Fibroblast of lung (primary cell): ENCODE data around the gene CDH10. TPM values are rescaled to one million over a fixed set of nuclear protein-coding genes. Genes with fewer than 3 reads are reported as not detected.

Experiments
- DNase-seq, 2 donors: peaks; one replicate each; pipeline versions ENCODE4 v3.0.0 to v3.0.0-alpha.2; 2010; ENCODE audit warnings: low read depth in 2 of 2
- H2AFZ ChIP-seq: 2 replicates; pipeline ENCODE4 v1.5.1; 2012; ENCODE audit warnings: low read length, control low read depth, inconsistent platforms
- H3K27ac ChIP-seq: 2 replicates; pipeline ENCODE4 v1.5.1; 2011; ENCODE audit warnings: low read length, control low read depth; ENCODE audit not compliant: insufficient read depth
- H3K27me3 ChIP-seq: 2 replicates; pipeline ENCODE4 v1.5.1; 2011; ENCODE audit warnings: mild to moderate bottlenecking, low read length; ENCODE audit not compliant: control insufficient read depth, insufficient read depth
- H3K36me3 ChIP-seq: 2 replicates; pipeline ENCODE4 v1.5.1; 2011; ENCODE audit warnings: low read length; ENCODE audit not compliant: control insufficient read depth, insufficient read depth
- H3K4me1 ChIP-seq: 2 replicates; pipeline ENCODE4 v1.5.1; 2011; ENCODE audit warnings: low read length; ENCODE audit not compliant: control insufficient read depth, insufficient read depth; ENCODE audit errors: extremely low read depth
- H3K4me2 ChIP-seq: 2 replicates; pipeline ENCODE4 v1.5.1; 2011; ENCODE audit warnings: low read length, control low read depth; ENCODE audit not compliant: insufficient read depth; ENCODE audit errors: extremely low read depth
- H3K4me3 ChIP-seq, 4 experiments: fragments of 200-600 bp in 1 of 4; sonication (generic) in 1 of 4; replicated peaks in 1 of 4; 2 replicates each; pipeline ENCODE4 v1.5.1; 2011 to 2016; ENCODE audit warnings: low read length in 4 of 4, low read depth in 3 of 4, mild to moderate bottlenecking in 3 of 4, control low read depth in 2 of 4, inconsistent platforms in 1 of 4, mixed read lengths in 1 of 4; ENCODE audit not compliant: insufficient read depth in 1 of 4; ENCODE audit errors: control extremely low read depth in 1 of 4
- H3K79me2 ChIP-seq: 2 replicates; pipeline ENCODE4 v1.5.1; 2012; ENCODE audit warnings: mild to moderate bottlenecking, low read length, inconsistent platforms; ENCODE audit not compliant: control insufficient read depth, insufficient read depth
- H3K9ac ChIP-seq: 2 replicates; pipeline ENCODE4 v1.5.1; 2011; ENCODE audit warnings: mild to moderate bottlenecking, low read length, control low read depth; ENCODE audit not compliant: insufficient read depth
- H3K9me3 ChIP-seq: 2 replicates; pipeline ENCODE4 v1.5.1; 2012; ENCODE audit warnings: low read depth, low read length; ENCODE audit not compliant: control insufficient read depth, insufficient read depth
- H4K20me1 ChIP-seq: 2 replicates; pipeline ENCODE4 v1.5.1; 2011; ENCODE audit warnings: low read length; ENCODE audit not compliant: control insufficient read depth, insufficient read depth; ENCODE audit errors: extremely low read depth
- CTCF ChIP-seq, 2 donors: IDR thresholded peaks in 1 of 2; conservative IDR thresholded peaks in 1 of 2; 1 replicate in 1 of 2; 2 replicates in 1 of 2; pipeline ENCODE4 v1.5.1; 2011 to 2012; ENCODE audit warnings: low read length in 2 of 2, control low read depth in 1 of 2, inconsistent platforms in 1 of 2, low read depth in 1 of 2, mild to moderate bottlenecking in 1 of 2
- EZH2 ChIP-seq: IDR thresholded peaks from 2 replicates; pipeline ENCODE4 v1.5.1; 2012; ENCODE audit warnings: low read length, control low read depth, mild to moderate bottlenecking; ENCODE audit errors: missing control alignments
- polyA plus RNA-seq, 2 donors: library from polyadenylated mRNA; depleted of rRNA in 1 of 2; stranded (reverse) in 1 of 2; unstranded in 1 of 2; fragments of >200 nt; gene quantifications; 2 replicates each; pipeline ENCODE4 v1.2.1, GENCODE V29; 2011 to 2012; ENCODE audit warnings: missing spikeins in 1 of 2
- total RNA-seq: library from RNA; depleted of rRNA; stranded (reverse); fragments of >200 nt; gene quantifications from 2 replicates; pipeline ENCODE4 v1.2.1, GENCODE V29; 2014

The CDH10 gene
- total and polyA plus RNA-seq, 2 donors (not counting 1 experiment from before 2014, with no cell fraction given), result 0.09 to 0.17 TPM

- Histone ChIP-seq H3K36me3 (no peaks in the 10 kb centered on the region), H3K27ac (no peak overlapping the region), H4K20me1 (no peaks in the 10 kb centered on the region), H3K4me1 (no peaks in the 10 kb centered on the region), H3K27me3 (no peaks in the 10 kb centered on the region), H3K79me2 (no peaks in the 10 kb centered on the region), H2AFZ (no peak overlapping the region), H3K9ac (no peak overlapping the region), H3K4me3 (no peak overlapping the region), H3K9me3 (no peaks in the 10 kb centered on the region), H3K4me2 (no peak overlapping the region)
- TF ChIP-seq EZH2 (no peak), CTCF (conservative IDR thresholded peaks at IDR 0.05 in 1 of 2, IDR thresholded peaks at IDR 0.05 in 1 of 2; ENCODE audit: low read depth in 1 of 2, low read length in 2 of 2) (no peak)
- DNase-seq, result no peak
Measured at GRCh38 chr5:24505258-24505657, 139.5 kb downstream of the CDH10 start.

- no peak for DNase-seq
- Histone ChIP-seq H3K4me2 (no peak overlapping the region), H4K20me1 (no peaks in the 10 kb centered on the region), H3K27ac (no peak overlapping the region), H3K36me3 (no peaks in the 10 kb centered on the region), H3K4me3 (no peak overlapping the region), H3K9ac (no peak overlapping the region), H3K79me2 (no peaks in the 10 kb centered on the region), H3K4me1 (no peaks in the 10 kb centered on the region), H3K9me3 (no peaks in the 10 kb centered on the region), H2AFZ (no peak overlapping the region), H3K27me3 (no peaks in the 10 kb centered on the region)
- no peak for TF ChIP-seq CTCF (conservative IDR thresholded peaks at IDR 0.05 in 1 of 2, IDR thresholded peaks at IDR 0.05 in 1 of 2; ENCODE audit: low read depth in 1 of 2, low read length in 2 of 2)
- no peak for TF ChIP-seq EZH2
Measured at GRCh38 chr5:24497591-24498157, 147.1 kb downstream of the CDH10 start.

- no peaks in the 10 kb centered on the region for H3K36me3 ChIP-seq
- no peaks in the 10 kb centered on the region for H3K9me3 ChIP-seq
- no peaks in the 10 kb centered on the region for H4K20me1 ChIP-seq
- no peak overlapping the region for H3K9ac ChIP-seq
- no peak overlapping the region for H3K4me3 ChIP-seq
- H3K4me1 ChIP-seq, result no peaks in the 10 kb centered on the region
- H3K27me3 ChIP-seq, result no peaks in the 10 kb centered on the region
- H3K4me2 ChIP-seq, result no peak overlapping the region
- TF ChIP-seq EZH2 (no peak), CTCF (conservative IDR thresholded peaks at IDR 0.05 in 1 of 2, IDR thresholded peaks at IDR 0.05 in 1 of 2; ENCODE audit: low read depth in 1 of 2, low read length in 2 of 2) (no peak)
- no peaks in the 10 kb centered on the region for H3K79me2 ChIP-seq
- H2AFZ ChIP-seq, result no peak overlapping the region
- no peak for DNase-seq
- H3K27ac ChIP-seq, result no peak overlapping the region
Measured at GRCh38 chr5:24497145-24497544, 147.6 kb downstream of the CDH10 start.
